Stimulated activated naive B cell treated with anti-CD40 and anti-IgM and Interleukin-4, amounts not matched to agents 10 μg/mL and 1 μg/mL and 100 μg/mL, for 72 hours (primary cell): ENCODE results near the gene ATRAID.
"Not testable (repeated sequence)": the region's sequence is repeated elsewhere in the genome, so short reads cannot be mapped to it uniquely, and the experiment has no call there.

Experiments
- ATAC-seq, 2 donors: fragments of 150-1000 bp; cut with Tn5 transposase; replicated peaks; 2 replicates each; pipeline ENCODE4 v1.10.0; 2021; ENCODE audit warnings: moderate library complexity in 1 of 2
- DNase-seq: peaks from one replicate; pipeline ENCODE4 v3.0.0; 2021
- H3K27ac Mint-ChIP-seq: one replicate; pipeline ENCODE4 v1.8.0; 2022; ENCODE audit warnings: mild to moderate bottlenecking, mixed read lengths
- H3K27me3 Mint-ChIP-seq, 2 donors: one replicate each; pipeline ENCODE4 v1.8.0; 2022; ENCODE audit warnings: mixed read lengths in 2 of 2
- H3K36me3 Mint-ChIP-seq, 2 donors: one replicate each; pipeline ENCODE4 v1.8.0; 2022; ENCODE audit warnings: mixed read lengths in 2 of 2, mild to moderate bottlenecking in 1 of 2
- H3K4me1 Mint-ChIP-seq, 2 donors: one replicate each; pipeline ENCODE4 v1.8.0; 2022; ENCODE audit warnings: mixed read lengths in 2 of 2, mild to moderate bottlenecking in 1 of 2
- H3K4me3 Mint-ChIP-seq, 2 donors: one replicate each; pipeline ENCODE4 v1.8.0; 2022; ENCODE audit warnings: mild to moderate bottlenecking in 2 of 2, mixed read lengths in 2 of 2, moderate library complexity in 1 of 2
- H3K9me3 Mint-ChIP-seq, 2 donors: one replicate each; pipeline ENCODE4 v1.8.0; 2022; ENCODE audit warnings: mixed read lengths in 2 of 2, mild to moderate bottlenecking in 1 of 2

The ATRAID gene

GRCh38 chr2:27184115-27184514 lies 27.7 kb upstream of the ATRAID start:
- Mint-ChIP-seq H3K9me3 (no peaks in the 10 kb centered on the region), H3K27ac (no peak overlapping the region), H3K4me3 (no peak overlapping the region), H3K4me1 (no peaks in the 10 kb centered on the region), H3K27me3 (peaks cover 22 to 48% of the 10 kb centered on the region in 2 donors), H3K36me3 (no peaks in the 10 kb centered on the region)
- DNase-seq = no peak
- no peak for ATAC-seq

GRCh38 chr2:27185331-27186026 lies 26.4 kb upstream of the ATRAID start:
- Mint-ChIP-seq H3K36me3 (no peaks in the 10 kb centered on the region), H3K9me3 (no peaks in the 10 kb centered on the region), H3K4me1 (no peaks in the 10 kb centered on the region), H3K4me3 (no peak overlapping the region), H3K27ac (no peak overlapping the region), H3K27me3 (peaks cover 17 to 37% of the 10 kb centered on the region in 2 donors)
- ATAC-seq (no peak), DNase-seq (no peak)

- Mint-ChIP-seq H3K4me3 (no peak overlapping the region), H3K27ac (no peak overlapping the region), H3K36me3 (no peaks in the 10 kb centered on the region), H3K4me1 (no peaks in the 10 kb centered on the region), H3K9me3 (no peaks in the 10 kb centered on the region), H3K27me3 (peaks cover 5 to 25% of the 10 kb centered on the region in 2 donors)
- ATAC-seq = no peak
- no peak for DNase-seq
Observed at GRCh38 chr2:27186613-27187345, 25.1 kb upstream of the ATRAID start.

- Mint-ChIP-seq H3K4me3 (no peak overlapping the region), H3K27me3 (peaks cover 0 to 10% of the 10 kb centered on the region in 2 donors), H3K9me3 (no peaks in the 10 kb centered on the region), H3K36me3 (no peaks in the 10 kb centered on the region), H3K27ac (no peak overlapping the region), H3K4me1 (no peaks in the 10 kb centered on the region)
- no peak for DNase-seq
- ATAC-seq = no peak
Observed at GRCh38 chr2:27189989-27190388, 21.9 kb upstream of the ATRAID start.

GRCh38 chr2:27191070-27191829 lies 20.6 kb upstream of the ATRAID start:
- no peaks in the 10 kb centered on the region for H3K9me3 Mint-ChIP-seq
- peak; percentile 31 for DNase-seq
- no peaks in the 10 kb centered on the region for H3K4me1 Mint-ChIP-seq
- no peaks in the 10 kb centered on the region for H3K36me3 Mint-ChIP-seq
- H3K4me3 Mint-ChIP-seq = no peak overlapping the region
- no peak overlapping the region for H3K27ac Mint-ChIP-seq
- peak; percentile 85 to 88 for ATAC-seq
- H3K27me3 Mint-ChIP-seq = peaks cover 0 to 11% of the 10 kb centered on the region in 2 donors

- Mint-ChIP-seq H3K27me3 (peaks cover 0 to 5% of the 10 kb centered on the region in 2 donors), H3K9me3 (no peaks in the 10 kb centered on the region), H3K4me1 (no peaks in the 10 kb centered on the region), H3K27ac (no peak overlapping the region), H3K4me3 (no peak overlapping the region), H3K36me3 (peaks cover 8 to 14% of the 10 kb centered on the region in 2 donors)
- ATAC-seq (no peak), DNase-seq (no peak)
Observed at GRCh38 chr2:27194538-27195354, 17.1 kb upstream of the ATRAID start.

- not testable (repeated sequence) for H3K4me1 Mint-ChIP-seq, ATAC-seq, H3K9me3 Mint-ChIP-seq, H3K27me3 Mint-ChIP-seq, H3K27ac Mint-ChIP-seq, DNase-seq, H3K4me3 Mint-ChIP-seq
- peaks cover 12 to 19% of the 10 kb centered on the region in 2 donors for H3K36me3 Mint-ChIP-seq
Observed at GRCh38 chr2:27195799-27196198, 16.0 kb upstream of the ATRAID start.

- not testable (repeated sequence) for H3K4me3 Mint-ChIP-seq, ATAC-seq, H3K27me3 Mint-ChIP-seq, H3K4me1 Mint-ChIP-seq, H3K9me3 Mint-ChIP-seq, DNase-seq, H3K27ac Mint-ChIP-seq
- peaks cover 16 to 38% of the 10 kb centered on the region in 2 donors for H3K36me3 Mint-ChIP-seq
Observed at GRCh38 chr2:27198068-27198467, 13.8 kb upstream of the ATRAID start.

- Mint-ChIP-seq H3K27me3 (peaks cover 0 to 5% of the 10 kb centered on the region in 2 donors), H3K9me3 (no peaks in the 10 kb centered on the region), H3K4me1 (peaks cover 0 to 1% of the 10 kb centered on the region in 2 donors), H3K27ac (no peak overlapping the region), H3K36me3 (peaks cover 18 to 44% of the 10 kb centered on the region in 2 donors), H3K4me3 (no peak overlapping the region)
- DNase-seq (no peak), ATAC-seq (no peak)
Observed at GRCh38 chr2:27198627-27199026, 13.2 kb upstream of the ATRAID start.

GRCh38 chr2:27199241-27199640 lies 12.6 kb upstream of the ATRAID start:
- H3K9me3 Mint-ChIP-seq = no peaks in the 10 kb centered on the region
- no peak overlapping the region for H3K27ac Mint-ChIP-seq
- no peak for ATAC-seq

GRCh38 chr2:27201675-27202074 lies 10.2 kb upstream of the ATRAID start:
- H3K4me3 Mint-ChIP-seq = no peak overlapping the region
- H3K9me3 Mint-ChIP-seq = no peaks in the 10 kb centered on the region
- H3K4me1 Mint-ChIP-seq = peaks cover 1 to 2% of the 10 kb centered on the region in 2 donors
- DNase-seq (no peak), ATAC-seq (no peak)
- H3K36me3 Mint-ChIP-seq = peaks cover 39 to 73% of the 10 kb centered on the region in 2 donors
- H3K27me3 Mint-ChIP-seq = no peaks in the 10 kb centered on the region
- H3K27ac Mint-ChIP-seq = no peak overlapping the region

More at GRCh38 chr2:27199241-27199640, 12.6 kb upstream of the ATRAID start:
- no peak for DNase-seq
- peaks cover 19 to 50% of the 10 kb centered on the region in 2 donors for H3K36me3 Mint-ChIP-seq
- H3K4me3 Mint-ChIP-seq = no peak overlapping the region
- peaks cover 0 to 5% of the 10 kb centered on the region in 2 donors for H3K27me3 Mint-ChIP-seq
- H3K4me1 Mint-ChIP-seq = peaks cover 0 to 1% of the 10 kb centered on the region in 2 donors

- Mint-ChIP-seq H3K4me3 (no peak overlapping the region), H3K27me3 (no peaks in the 10 kb centered on the region), H3K27ac (peak overlapping the region; percentile 26), H3K36me3 (peaks cover 48 to 84% of the 10 kb centered on the region in 2 donors), H3K9me3 (no peaks in the 10 kb centered on the region), H3K4me1 (peaks cover 10 to 11% of the 10 kb centered on the region in 2 donors)
- ATAC-seq (no peak), DNase-seq (no peak)
Observed at GRCh38 chr2:27202854-27203253, 9.0 kb upstream of the ATRAID start.

GRCh38 chr2:27203741-27204140 lies 8.1 kb upstream of the ATRAID start:
- Mint-ChIP-seq H3K36me3 (peaks cover 56 to 88% of the 10 kb centered on the region in 2 donors), H3K9me3 (no peaks in the 10 kb centered on the region), H3K27ac (no peak overlapping the region), H3K4me1 (peaks cover 11 to 18% of the 10 kb centered on the region in 2 donors), H3K4me3 (no peak overlapping the region), H3K27me3 (no peaks in the 10 kb centered on the region)
- ATAC-seq = no peak
- no peak for DNase-seq

- Mint-ChIP-seq H3K36me3 (peaks cover 52 to 86% of the 10 kb centered on the region in 2 donors), H3K9me3 (no peaks in the 10 kb centered on the region), H3K27ac (peak overlapping the region; percentile 42), H3K4me3 (no peak overlapping the region), H3K27me3 (no peaks in the 10 kb centered on the region), H3K4me1 (peaks cover 14 to 22% of the 10 kb centered on the region in 2 donors)
- DNase-seq (no peak), ATAC-seq (no peak)
Observed at GRCh38 chr2:27204566-27204965, 7.3 kb upstream of the ATRAID start.
